GM06990 (cell line): Measurements from ENCODE around the gene RFXANK.

Experiments
- DNase-seq: peaks from one replicate; pipeline ENCODE4 v3.0.0-alpha.2; 2011; ENCODE audit not compliant: insufficient read length; ENCODE audit errors: extremely low read depth
- H3K27me3 ChIP-seq: replicated peaks from 2 replicates; pipeline ENCODE4 v1.6.0; 2011; ENCODE audit warnings: low read length; ENCODE audit not compliant: control insufficient read depth, insufficient read depth
- H3K36me3 ChIP-seq: 2 replicates; pipeline ENCODE4 v1.5.1; 2011; ENCODE audit warnings: low read length; ENCODE audit not compliant: control insufficient read depth, insufficient read depth
- H3K4me3 ChIP-seq: replicated peaks from 2 replicates; pipeline ENCODE4 v1.5.1; 2011; ENCODE audit warnings: low read depth, mild to moderate bottlenecking, control low read depth, low read length
- TF ChIP-seq, protein P1 (sequence below): IDR thresholded peaks from 2 replicates; pipeline ENCODE4 v1.5.1; 2011; ENCODE audit warnings: low read length, control low read depth, mild to moderate bottlenecking, inconsistent platforms; ENCODE audit not compliant: insufficient read depth, poor library complexity, severe bottlenecking

The RFXANK gene

GRCh38 chr19:19206938-19207337, 14.9 kb downstream of the RFXANK start:
- no peak overlapping the region for H3K4me3 ChIP-seq

GRCh38 chr19:19207637-19208572, 15.8 kb downstream of the RFXANK start:
- Histone ChIP-seq H3K36me3 (no peaks in the 10 kb centered on the region), H3K4me3 (no peak overlapping the region), H3K27me3 (no peaks in the 10 kb centered on the region; the same call in 1 of the 2 replicates)
- TF ChIP-seq, protein P1, sequence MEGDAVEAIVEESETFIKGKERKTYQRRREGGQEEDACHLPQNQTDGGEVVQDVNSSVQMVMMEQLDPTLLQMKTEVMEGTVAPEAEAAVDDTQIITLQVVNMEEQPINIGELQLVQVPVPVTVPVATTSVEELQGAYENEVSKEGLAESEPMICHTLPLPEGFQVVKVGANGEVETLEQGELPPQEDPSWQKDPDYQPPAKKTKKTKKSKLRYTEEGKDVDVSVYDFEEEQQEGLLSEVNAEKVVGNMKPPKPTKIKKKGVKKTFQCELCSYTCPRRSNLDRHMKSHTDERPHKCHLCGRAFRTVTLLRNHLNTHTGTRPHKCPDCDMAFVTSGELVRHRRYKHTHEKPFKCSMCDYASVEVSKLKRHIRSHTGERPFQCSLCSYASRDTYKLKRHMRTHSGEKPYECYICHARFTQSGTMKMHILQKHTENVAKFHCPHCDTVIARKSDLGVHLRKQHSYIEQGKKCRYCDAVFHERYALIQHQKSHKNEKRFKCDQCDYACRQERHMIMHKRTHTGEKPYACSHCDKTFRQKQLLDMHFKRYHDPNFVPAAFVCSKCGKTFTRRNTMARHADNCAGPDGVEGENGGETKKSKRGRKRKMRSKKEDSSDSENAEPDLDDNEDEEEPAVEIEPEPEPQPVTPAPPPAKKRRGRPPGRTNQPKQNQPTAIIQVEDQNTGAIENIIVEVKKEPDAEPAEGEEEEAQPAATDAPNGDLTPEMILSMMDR = no peak
- no peak for DNase-seq

More at GRCh38 chr19:19206938-19207337, 14.9 kb downstream of the RFXANK start:
- no peak for DNase-seq
- Histone ChIP-seq H3K36me3 (no peaks in the 10 kb centered on the region), H3K27me3 (no peaks in the 10 kb centered on the region; the same call in 1 of the 2 replicates)
- TF ChIP-seq, protein P1 = no peak

DNA sequence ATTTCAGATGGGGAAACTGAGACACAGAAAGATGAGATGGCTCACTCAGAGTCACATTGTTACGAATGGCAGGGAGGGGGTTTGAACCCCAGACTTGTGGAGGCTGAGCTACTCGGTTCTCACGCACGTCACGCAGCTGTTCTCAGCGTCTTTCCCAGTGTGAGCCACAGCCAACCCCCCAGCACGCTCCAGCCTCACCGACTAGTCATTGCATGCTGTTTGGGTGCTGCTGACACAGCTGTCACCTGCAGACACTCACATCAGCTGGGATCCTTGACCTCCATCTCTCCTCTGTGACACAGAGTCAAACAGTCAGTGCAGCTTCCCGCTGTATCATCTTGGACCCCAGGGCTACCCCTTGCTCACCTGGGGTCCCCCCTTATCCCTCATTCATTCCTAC, 17.3 kb downstream of the RFXANK start:
- DNase-seq = no peak
- TF ChIP-seq, protein P1 = no peak
- Histone ChIP-seq H3K36me3 (no peaks in the 10 kb centered on the region), H3K27me3 (no peaks in the 10 kb centered on the region; the same call in 1 of the 2 replicates), H3K4me3 (no peak overlapping the region)

- Histone ChIP-seq H3K36me3 (no peaks in the 10 kb centered on the region), H3K27me3 (no peaks in the 10 kb centered on the region; the same call in 1 of the 2 replicates), H3K4me3 (no peak within 1 kb of the TSS; the same call in 1 of the 2 replicates)
- DNase-seq = no peak
- TF ChIP-seq, protein P1 = no peak
Observed at GRCh38 chr19:19211499-19212420, 19.7 kb downstream of the RFXANK start, which contains the start of gene NCAN. Gene NCAN (plus strand): TSS chr19:19211958. CDS start chr19:19216954, 4,996 bp downstream.

DNA sequence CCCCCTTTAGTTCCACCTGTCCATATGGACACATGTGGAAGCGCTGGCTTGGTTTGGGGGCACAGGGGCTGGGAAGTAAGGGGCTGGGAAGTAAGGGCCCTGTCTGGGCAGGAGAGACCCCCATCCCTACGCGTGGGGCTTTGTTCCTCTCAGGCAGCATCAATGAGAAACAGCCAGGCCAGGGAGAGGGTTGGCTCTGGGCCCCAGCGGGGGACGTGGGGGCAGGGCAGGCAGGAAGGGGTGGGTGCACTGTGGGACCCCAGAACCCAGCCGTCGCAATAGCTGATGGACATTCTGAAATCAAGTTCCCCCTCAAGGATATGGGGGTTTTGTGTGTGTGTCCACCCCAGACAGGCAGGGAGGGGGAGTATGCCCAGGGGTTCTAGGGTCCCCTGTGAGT, 20.9 kb downstream of the RFXANK start:
- no peak for DNase-seq
- no peak overlapping the region for H3K4me3 ChIP-seq
- no peaks in the 10 kb centered on the region; the same call in 1 of the 2 replicates for H3K27me3 ChIP-seq
- TF ChIP-seq, protein P1 = no peak
- H3K36me3 ChIP-seq = no peaks in the 10 kb centered on the region
